ENCODE results near the gene PPP2R1A. TPM values are rescaled to one million over a fixed set of nuclear protein-coding genes. Genes with fewer than 3 reads are reported as not detected.
A peak's percentile ranks its signal among the peaks of the same experiment; 100 is the strongest.

Gene PPP2R1A
- total RNA-seq, 6 donors from 2014 or later = 90.1 to 214 (median 177) TPM

DNA sequence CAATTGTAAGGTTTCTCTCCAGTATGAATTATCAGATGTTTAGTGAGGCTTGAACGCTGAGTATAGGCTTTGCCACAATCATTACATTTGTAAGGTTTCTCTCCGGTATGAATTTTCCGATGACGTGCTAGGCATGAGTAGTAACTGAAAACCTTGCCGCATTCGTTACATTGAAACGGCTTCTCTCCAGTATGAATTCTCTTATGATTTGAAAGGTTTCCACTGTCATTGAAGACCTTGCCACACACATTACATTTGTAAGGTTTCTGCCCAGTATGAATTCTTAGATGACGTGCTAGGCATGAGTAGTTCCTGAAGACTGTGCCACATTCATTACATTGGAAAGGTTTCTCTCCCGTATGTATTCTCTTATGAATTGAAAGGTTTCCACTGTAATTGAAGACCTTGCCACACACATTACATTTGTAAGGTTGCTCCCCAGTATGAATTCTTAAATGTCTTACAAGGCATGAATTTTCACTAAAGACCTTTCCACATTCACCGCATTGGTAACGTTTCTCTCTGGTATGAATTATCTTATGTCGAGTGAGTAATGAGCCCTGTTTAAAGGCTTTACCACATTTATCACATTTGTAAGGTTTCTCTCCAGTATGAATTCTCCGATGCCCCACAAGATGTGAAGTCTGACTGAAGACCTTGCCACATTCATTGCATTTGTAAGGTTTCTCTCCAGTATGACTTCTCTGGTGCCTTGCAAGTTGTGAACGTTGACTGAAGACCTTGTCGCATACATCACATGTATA lies 34.1 kb upstream of the PPP2R1A start:
- Histone ChIP-seq H3K36me3 (peaks cover 8 to 51% (median 34%) of the 10 kb centered on the region in 4 donors), H3K27ac (no peak overlapping the region), H3K4me1 (no peaks in the 10 kb centered on the region), H3K27me3 (no peaks in the 10 kb centered on the region), H3K4me3 (no peak overlapping the region), H3K9me3 (peaks cover 36 to 90% (median 80%) of the 10 kb centered on the region in 4 donors)
- DNase-seq (no peak), ATAC-seq (ENCODE audit: low FRiP score in 2 of 2) (no peak)
- WGBS, 2 donors = 96 to 97% methylated on average over 15 of the region's 15 CpGs
- TF ChIP-seq POLR2A (IDR thresholded peaks at IDR 0.05) = no peak
- no peak for TF ChIP-seq EP300 (IDR thresholded peaks at IDR 0.05)
- no peak for TF ChIP-seq CTCF (IDR thresholded peaks at IDR 0.05)
- TF ChIP-seq POLR2AphosphoS5 (IDR thresholded peaks at IDR 0.05) = no peak

GRCh38 chr19:52170304-52170703 lies 19.5 kb upstream of the PPP2R1A start:
- no peak for DNase-seq
- H3K9me3 ChIP-seq = no peaks in the 10 kb centered on the region
- peak in 1 of 2 donors; percentile 42 for ATAC-seq (ENCODE audit: low FRiP score in 2 of 2)
- peak overlapping the region; percentile 31 to 93 (median 90) for H3K27ac ChIP-seq
- H3K4me3 ChIP-seq = peak overlapping the region; percentile 62 to 91 (median 72)
- no peaks in the 10 kb centered on the region for H3K27me3 ChIP-seq
- peaks cover 5 to 20% (median 10%) of the 10 kb centered on the region in 4 donors for H3K4me1 ChIP-seq
- peaks cover 0 to 42% (median 21%) of the 10 kb centered on the region in 4 donors for H3K36me3 ChIP-seq
- WGBS, 2 donors = 10 to 15% methylated on average over 5 of the region's 5 CpGs
- TF ChIP-seq EP300 (IDR thresholded peaks at IDR 0.05) (no peak), CTCF (IDR thresholded peaks at IDR 0.05) (no peak), POLR2A (IDR thresholded peaks at IDR 0.05) (no peak), POLR2AphosphoS5 (IDR thresholded peaks at IDR 0.05) (no peak)

- H3K4me1 ChIP-seq = peaks cover 5 to 20% (median 10%) of the 10 kb centered on the region in 4 donors
- no peaks in the 10 kb centered on the region for H3K27me3 ChIP-seq
- WGBS, 2 donors = 0% methylated on average over 22 of the region's 22 CpGs
- peak overlapping the region; percentile 62 to 91 (median 72) for H3K4me3 ChIP-seq
- TF ChIP-seq POLR2AphosphoS5 (IDR thresholded peaks at IDR 0.05) (no peak), CTCF (IDR thresholded peaks at IDR 0.05) (no peak), POLR2A (IDR thresholded peaks at IDR 0.05) (no peak), EP300 (IDR thresholded peaks at IDR 0.05) (no peak)
- ATAC-seq (ENCODE audit: low FRiP score in 2 of 2) (peak; percentile 56 to 68), DNase-seq (peak in 1 of 2 donors; percentile 74)
- H3K9me3 ChIP-seq = no peaks in the 10 kb centered on the region
- peak overlapping the region; percentile 75 to 93 (median 90) for H3K27ac ChIP-seq
- peaks cover 0 to 37% (median 17%) of the 10 kb centered on the region in 4 donors for H3K36me3 ChIP-seq
Observed at GRCh38 chr19:52170863-52171320, 19.0 kb upstream of the PPP2R1A start.

GRCh38 chr19:52171321-52172169 lies 18.3 kb upstream of the PPP2R1A start, which contains the start of gene ZNF836:
ZNF836 (minus strand) TSS chr19:52171621; CDS start chr19:52168072, 3,549 bp downstream.
- H3K27me3 ChIP-seq = no peaks in the 10 kb centered on the region
- WGBS, 2 donors = 6 to 12% methylated on average over 19 to 37 of the region's 37 CpGs
- DNase-seq (peak; percentile 93 to 94), ATAC-seq (ENCODE audit: low FRiP score in 2 of 2) (peak; percentile 96 to 98)
- H3K27ac ChIP-seq = peak within 1 kb of the TSS; percentile 75 to 93 (median 90)
- peaks cover 0 to 30% (median 15%) of the 10 kb centered on the region in 4 donors for H3K36me3 ChIP-seq
- H3K4me3 ChIP-seq = peak within 1 kb of the TSS; percentile 62 to 91 (median 72)
- TF ChIP-seq POLR2A (IDR thresholded peaks at IDR 0.05) (peak in 1 of 4 donors; percentile 37), POLR2AphosphoS5 (IDR thresholded peaks at IDR 0.05) (peak; percentile 36 to 54), CTCF (IDR thresholded peaks at IDR 0.05) (no peak)
- H3K9me3 ChIP-seq = no peaks in the 10 kb centered on the region
- H3K4me1 ChIP-seq = peaks cover 5 to 20% (median 10%) of the 10 kb centered on the region in 4 donors

Measured in upper lobe of left lung (tissue), 6 donors.